GM12878 (cell line): ENCODE measurements around the gene NDUFAF5. TPM values are rescaled to one million over a fixed set of nuclear protein-coding genes. Genes with fewer than 3 reads are reported as not detected.

Experiments used
- ATAC-seq: fragments of 200-7000 bp; cut with Tn5 transposase; 3 replicates; pipeline ENCODE4 v1.9.1; 2020; ENCODE audit warnings: mild to moderate bottlenecking, moderate library complexity
- BruUV-seq: library from RNA; stranded (reverse); fragments of 400-500 nt; replicated peaks from 2 replicates; lab custom pipeline; 2021; lab: Mats Ljungman, UMichigan
- CTCF ChIA-PET: fragments of 300-600 bp; sonication (Branson Sonifier 250); formaldehyde crosslinking; extraction: SDS; loops from one replicate; lab custom pipeline; 2021; ENCODE audit warnings: inconsistent platforms; lab: Yijun Ruan, JAX
- POLR2A ChIA-PET: fragments of 350-600 bp; formaldehyde crosslinking; extraction: SDS; loops from one replicate; lab custom pipeline; 2021; ENCODE audit warnings: inconsistent platforms; lab: Charles Lee
- RAD21 ChIA-PET: fragments of 300-600 bp; sonication (Branson Sonifier 250); formaldehyde crosslinking; loops from one replicate; lab custom pipeline; 2023; ENCODE audit warnings: antibody characterized with exemption; ENCODE audit not compliant: unreplicated experiment; lab: Charles Lee
- SMC1A ChIA-PET: fragments of 300-600 bp; sonication (Branson Sonifier 250); formaldehyde crosslinking; loops from one replicate; lab custom pipeline; 2023; ENCODE audit not compliant: unreplicated experiment, uncharacterized antibody; lab: Charles Lee
- DNase-seq: peaks from one replicate; pipeline ENCODE4 v3.0.0-alpha.2; 2011; ENCODE audit warnings: low read depth, low spot score
- FAIRE-seq: peaks from 3 replicates; lab custom pipeline; 2011; peaks lifted over from hg19 to GRCh38; lab: Jason Lieb, UNC
- H2AFZ ChIP-seq: 2 replicates; pipeline ENCODE4 v1.6.0; 2011; ENCODE audit warnings: low read depth, low read length, control low read depth; ENCODE audit not compliant: control insufficient read depth
- H3K27ac ChIP-seq: 2 replicates; pipeline ENCODE4 v1.5.1; 2011; ENCODE audit warnings: control low read depth; ENCODE audit not compliant: control insufficient read depth, insufficient read depth
- H3K27me3 ChIP-seq, 2 experiments: replicated peaks in 1 of 2; 2 replicates each; pipeline versions ENCODE4 v1.6.0 to v1.6.1; 2011; ENCODE audit warnings: low read length in 1 of 2; ENCODE audit not compliant: control insufficient read depth in 2 of 2, insufficient read depth in 2 of 2
- H3K36me3 ChIP-seq, 2 experiments: 2 replicates each; pipeline ENCODE4 v1.5.1; 2011; ENCODE audit warnings: low read length in 1 of 2; ENCODE audit not compliant: control insufficient read depth in 2 of 2, insufficient read depth in 2 of 2
- H3K4me1 ChIP-seq: 2 replicates; pipeline ENCODE4 v1.6.1; 2011; ENCODE audit warnings: mild to moderate bottlenecking, low read length, moderate library complexity, mixed read lengths; ENCODE audit not compliant: control insufficient read depth, insufficient read depth
- H3K4me2 ChIP-seq: 2 replicates; pipeline ENCODE4 v1.6.0; 2011; ENCODE audit warnings: control low read depth; ENCODE audit not compliant: control insufficient read depth, insufficient read depth
- H3K4me3 ChIP-seq: fragments of 200-600 bp; sonication (generic); 2 replicates; pipeline ENCODE4 v1.5.1; 2016
- H3K79me2 ChIP-seq: 2 replicates; pipeline ENCODE4 v1.6.0; 2011; ENCODE audit warnings: low read length; ENCODE audit not compliant: control insufficient read depth, insufficient read depth
- H3K9ac ChIP-seq: 2 replicates; pipeline ENCODE4 v1.8.0; 2011; ENCODE audit warnings: low read length, control low read depth, mixed read lengths; ENCODE audit not compliant: control insufficient read depth, insufficient read depth
- H3K9me3 ChIP-seq: replicated peaks from 3 replicates; pipeline ENCODE4 v1.5.1; 2011; ENCODE audit warnings: mild to moderate bottlenecking, low read length; ENCODE audit not compliant: control insufficient read depth, insufficient read depth
- H4K20me1 ChIP-seq: 2 replicates; pipeline ENCODE4 v1.6.0; 2011; ENCODE audit not compliant: control insufficient read depth, insufficient read depth
- CHD2 ChIP-seq: IDR thresholded peaks from 2 replicates; pipeline ENCODE4 v1.6.1; 2011; ENCODE audit warnings: low read depth, low read length, improper control_type of control experiment, borderline replicate concordance
- DPF2 ChIP-seq: fragments of 450-650 bp; IDR thresholded peaks from 2 replicates; pipeline ENCODE4 v1.6.1; 2017; ENCODE audit warnings: mild to moderate bottlenecking
- FOS ChIP-seq: IDR thresholded peaks from 3 replicates; pipeline ENCODE4 v1.6.1; 2011; ENCODE audit warnings: borderline replicate concordance; ENCODE audit not compliant: insufficient read length; ENCODE audit errors: extremely low read depth
- GABPA ChIP-seq: IDR thresholded peaks from 2 replicates; pipeline ENCODE4 v1.6.1; 2014; ENCODE audit warnings: antibody characterized with exemption, low read depth, mild to moderate bottlenecking, inconsistent platforms
- HDAC2 ChIP-seq: fragments of 200-600 bp; sonication (generic); IDR thresholded peaks from 2 replicates; pipeline ENCODE4 v1.6.1; 2017
- HDAC6 ChIP-seq: fragments of 200-600 bp; sonication (generic); IDR thresholded peaks from one replicate; pipeline ENCODE4 v1.8.0; 2017; ENCODE audit warnings: antibody characterized with exemption; ENCODE audit not compliant: unreplicated experiment
- NFIC ChIP-seq: IDR thresholded peaks from 2 replicates; pipeline ENCODE4 v1.6.1; 2012; ENCODE audit warnings: low read depth, mild to moderate bottlenecking, inconsistent platforms, low read length, moderate library complexity
- NR2C1 ChIP-seq: fragments of 450-650 bp; IDR thresholded peaks from 2 replicates; pipeline ENCODE4 v1.6.1; 2017; ENCODE audit warnings: antibody characterized with exemption, mild to moderate bottlenecking, moderate library complexity
- RBBP5 ChIP-seq: fragments of 200-600 bp; sonication (generic); conservative IDR thresholded peaks from 2 replicates; pipeline ENCODE4 v1.6.1; 2016
- RCOR1 ChIP-seq: conservative IDR thresholded peaks from 2 replicates; pipeline ENCODE4 v1.6.1; 2012; ENCODE audit warnings: low read depth, low read length, improper control_type of control experiment
- SIN3A ChIP-seq: IDR thresholded peaks from 2 replicates; pipeline ENCODE4 v1.6.1; 2012; ENCODE audit warnings: low read depth, low read length, improper control_type of control experiment
- SREBF2 ChIP-seq: IDR thresholded peaks from 2 replicates; pipeline ENCODE4 v1.6.1; 2012; ENCODE audit warnings: mild to moderate bottlenecking, low read length
- WGBS: methylation state at CpG from one replicate; pipeline ENCODE4 v1.1.6; 2016; ENCODE audit warnings: low lambda C conversion rate; ENCODE audit not compliant: insufficient replicate concordance, insufficient coverage; ENCODE audit errors: missing lambda C conversion rate; 5-methylcytosine and 5-hydroxymethylcytosine counted together
- in situ Hi-C: fragments of 300-500 bp; cut with MboI; formaldehyde crosslinking; loops from 9 replicates; pipeline ENCODE4 v1.14.3; 2018; ENCODE audit warnings: mixed read lengths
- intact Hi-C: fragments of 100-400 bp; cut with micrococcal nuclease; formaldehyde crosslinking; loops from one replicate; pipeline ENCODE4 v1.14.2; 2022; ENCODE audit not compliant: unreplicated experiment
- polyA plus RNA-seq, 11 experiments: library from polyadenylated mRNA; depleted of rRNA in 4 of 11; unstranded in 6 of 11; stranded (reverse) in 5 of 11; fragments of >200 nt; fragmentation: Nextera tagmentation in 4 of 11; fragmentation: Illumina TruSeq in 1 of 11; extraction: Ambion mirVana in 4 of 11; extraction: Trizol in 1 of 11; gene quantifications; 1 replicate in 1 of 11; 2 replicates in 10 of 11; pipeline versions ENCODE4 v1.2.1 to v1.2.3, GENCODE V29; 2011 to 2016; ENCODE audit warnings: inconsistent platforms in 2 of 11, missing spikeins in 2 of 11, low read depth in 1 of 11
- total RNA-seq, 4 experiments: library from RNA; depleted of rRNA in 3 of 4; stranded (reverse); fragments of >200 nt in 3 of 4; fragmentation: Illumina TruSeq in 1 of 4; extraction: Trizol in 1 of 4; gene quantifications; 2 replicates each; pipeline versions ENCODE4 v1.2.1 to v1.2.3, GENCODE V29; 2013 to 2021
- TF ChIP-seq, protein P1 (sequence below): fragments of 450-650 bp; formaldehyde crosslinking; IDR thresholded peaks from 2 replicates; pipeline ENCODE4 v1.5.0; 2022; ENCODE audit warnings: mild to moderate bottlenecking, missing genetic modification characterization
- TF ChIP-seq, protein P2 (sequence below): fragments of 450-650 bp; IDR thresholded peaks from 2 replicates; pipeline ENCODE4 v1.6.1; 2016; ENCODE audit warnings: mild to moderate bottlenecking, moderate library complexity, borderline replicate concordance

NDUFAF5 gene
- total and polyA plus RNA-seq, 10 of the 15 experiments (the other 5 are each of a cell fraction or from before 2014, with no cell fraction given) = 15.6 to 36.9 (median 28.0) TPM

- ChIA-PET RAD21 (interaction anchor here (1.3 kb wide), 1 partner anchor 20 kb away, joined by 3 read pairs; no protein-coding TSS in a partner anchor), SMC1A (interaction anchor here (1.1 to 1.7 kb wide), 3 partner anchors 13 to 245 kb away, joined by 3 to 5 read pairs (median 4); no protein-coding TSS in a partner anchor), POLR2A (interaction anchor here (0.5 to 0.6 kb wide), 2 partner anchors 20 to 109 kb away, joined by 3 to 4 read pairs; no protein-coding TSS in a partner anchor), CTCF (interaction anchor here (1.0 to 2.8 kb wide), 2 partner anchors 20 to 531 kb away, joined by 3 to 16 read pairs; no protein-coding TSS in a partner anchor)
- 98% methylated on average over 2 of the region's 2 CpGs for WGBS
- Histone ChIP-seq H3K9me3 (no peaks in the 10 kb centered on the region), H3K4me1 (no peaks in the 10 kb centered on the region; the same call in 1 of the 2 replicates), H3K36me3 (peaks cover 2 to 17% of the 10 kb centered on the region in 2 experiments; a peak in 3 of 4 replicates), H3K27ac (no peak overlapping the region), H3K27me3 (no peaks in the 10 kb centered on the region), H4K20me1 (no peaks in the 10 kb centered on the region), H2AFZ (no peak overlapping the region), H3K9ac (no peak overlapping the region), H3K4me3 (no peak overlapping the region), H3K4me2 (no peak overlapping the region), H3K79me2 (peaks cover 6% of the 10 kb centered on the region)
- DNase-seq = no peak
- ATAC-seq = no peak
- in situ Hi-C loops = loop anchor here (25.0 kb wide), 1 partner anchor 329 kb away; no protein-coding TSS in a partner anchor
- intact Hi-C loops = no loop called here
- no TSS peak for BruUV-seq
- FAIRE-seq = no peak
- TF ChIP-seq SIN3A = no peak
- TF ChIP-seq HDAC6 = no peak
- TF ChIP-seq CHD2 = no peak
- TF ChIP-seq DPF2 = no peak
- no peak for TF ChIP-seq HDAC2
- TF ChIP-seq, protein P1, sequence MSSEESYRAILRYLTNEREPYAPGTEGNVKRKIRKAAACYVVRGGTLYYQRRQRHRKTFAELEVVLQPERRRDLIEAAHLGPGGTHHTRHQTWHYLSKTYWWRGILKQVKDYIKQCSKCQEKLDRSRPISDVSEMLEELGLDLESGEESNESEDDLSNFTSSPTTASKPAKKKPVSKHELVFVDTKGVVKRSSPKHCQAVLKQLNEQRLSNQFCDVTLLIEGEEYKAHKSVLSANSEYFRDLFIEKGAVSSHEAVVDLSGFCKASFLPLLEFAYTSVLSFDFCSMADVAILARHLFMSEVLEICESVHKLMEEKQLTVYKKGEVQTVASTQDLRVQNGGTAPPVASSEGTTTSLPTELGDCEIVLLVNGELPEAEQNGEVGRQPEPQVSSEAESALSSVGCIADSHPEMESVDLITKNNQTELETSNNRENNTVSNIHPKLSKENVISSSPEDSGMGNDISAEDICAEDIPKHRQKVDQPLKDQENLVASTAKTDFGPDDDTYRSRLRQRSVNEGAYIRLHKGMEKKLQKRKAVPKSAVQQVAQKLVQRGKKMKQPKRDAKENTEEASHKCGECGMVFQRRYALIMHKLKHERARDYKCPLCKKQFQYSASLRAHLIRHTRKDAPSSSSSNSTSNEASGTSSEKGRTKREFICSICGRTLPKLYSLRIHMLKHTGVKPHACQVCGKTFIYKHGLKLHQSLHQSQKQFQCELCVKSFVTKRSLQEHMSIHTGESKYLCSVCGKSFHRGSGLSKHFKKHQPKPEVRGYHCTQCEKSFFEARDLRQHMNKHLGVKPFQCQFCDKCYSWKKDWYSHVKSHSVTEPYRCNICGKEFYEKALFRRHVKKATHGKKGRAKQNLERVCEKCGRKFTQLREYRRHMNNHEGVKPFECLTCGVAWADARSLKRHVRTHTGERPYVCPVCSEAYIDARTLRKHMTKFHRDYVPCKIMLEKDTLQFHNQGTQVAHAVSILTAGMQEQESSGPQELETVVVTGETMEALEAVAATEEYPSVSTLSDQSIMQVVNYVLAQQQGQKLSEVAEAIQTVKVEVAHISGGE (CRISPR knock-in tag) = no peak
- no peak for TF ChIP-seq FOS
- no peak for TF ChIP-seq SREBF2
- TF ChIP-seq, protein P2, sequence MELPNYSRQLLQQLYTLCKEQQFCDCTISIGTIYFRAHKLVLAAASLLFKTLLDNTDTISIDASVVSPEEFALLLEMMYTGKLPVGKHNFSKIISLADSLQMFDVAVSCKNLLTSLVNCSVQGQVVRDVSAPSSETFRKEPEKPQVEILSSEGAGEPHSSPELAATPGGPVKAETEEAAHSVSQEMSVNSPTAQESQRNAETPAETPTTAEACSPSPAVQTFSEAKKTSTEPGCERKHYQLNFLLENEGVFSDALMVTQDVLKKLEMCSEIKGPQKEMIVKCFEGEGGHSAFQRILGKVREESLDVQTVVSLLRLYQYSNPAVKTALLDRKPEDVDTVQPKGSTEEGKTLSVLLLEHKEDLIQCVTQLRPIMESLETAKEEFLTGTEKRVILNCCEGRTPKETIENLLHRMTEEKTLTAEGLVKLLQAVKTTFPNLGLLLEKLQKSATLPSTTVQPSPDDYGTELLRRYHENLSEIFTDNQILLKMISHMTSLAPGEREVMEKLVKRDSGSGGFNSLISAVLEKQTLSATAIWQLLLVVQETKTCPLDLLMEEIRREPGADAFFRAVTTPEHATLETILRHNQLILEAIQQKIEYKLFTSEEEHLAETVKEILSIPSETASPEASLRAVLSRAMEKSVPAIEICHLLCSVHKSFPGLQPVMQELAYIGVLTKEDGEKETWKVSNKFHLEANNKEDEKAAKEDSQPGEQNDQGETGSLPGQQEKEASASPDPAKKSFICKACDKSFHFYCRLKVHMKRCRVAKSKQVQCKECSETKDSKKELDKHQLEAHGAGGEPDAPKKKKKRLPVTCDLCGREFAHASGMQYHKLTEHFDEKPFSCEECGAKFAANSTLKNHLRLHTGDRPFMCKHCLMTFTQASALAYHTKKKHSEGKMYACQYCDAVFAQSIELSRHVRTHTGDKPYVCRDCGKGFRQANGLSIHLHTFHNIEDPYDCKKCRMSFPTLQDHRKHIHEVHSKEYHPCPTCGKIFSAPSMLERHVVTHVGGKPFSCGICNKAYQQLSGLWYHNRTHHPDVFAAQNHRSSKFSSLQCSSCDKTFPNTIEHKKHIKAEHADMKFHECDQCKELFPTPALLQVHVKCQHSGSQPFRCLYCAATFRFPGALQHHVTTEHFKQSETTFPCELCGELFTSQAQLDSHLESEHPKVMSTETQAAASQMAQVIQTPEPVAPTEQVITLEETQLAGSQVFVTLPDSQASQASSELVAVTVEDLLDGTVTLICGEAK = no peak
- TF ChIP-seq NR2C1 = no peak
- TF ChIP-seq RCOR1 = no peak
- no peak for TF ChIP-seq RBBP5
- TF ChIP-seq GABPA = no peak
- TF ChIP-seq NFIC = no peak
These were observed 7.0 kb downstream of the NDUFAF5 start for GRCh38 chr20:13791540-13792459.
